Right lobe of liver (tissue), 4 donors: ENCODE data around the gene PRG2.

Source experiments
- CTCF ChIP-seq, 4 donors: fragments of 200-600 bp in 3 of 4; fragments of 450-650 bp in 1 of 4; IDR thresholded peaks; one replicate each; pipeline versions ENCODE4 v1.5.1 to v1.8.0; 2016 to 2022; ENCODE audit warnings: antibody characterized with exemption in 4 of 4, mild to moderate bottlenecking in 2 of 4
- POLR2A ChIP-seq: fragments of 450-650 bp; IDR thresholded peaks from one replicate; pipeline ENCODE4 v1.6.1; 2017; ENCODE audit warnings: antibody characterized with exemption, mild to moderate bottlenecking
- donor health status: DM: no; HTN: no; CAD: no.
- donor health status: DM: no; HTN: no; CAD: no.
- donor health status: DM: no; HTN: yes; CAD: no.

- TF ChIP-seq POLR2A, result no peak
- no peak for TF ChIP-seq CTCF (IDR thresholded peaks at IDR 0.05)
Observed at GRCh38 chr11:57407010-57407920, 16.8 kb upstream of the PRG2 start.
